Measurements from ENCODE around the gene GRIK1. TPM values are rescaled to one million over a fixed set of nuclear protein-coding genes. Genes with fewer than 3 reads are reported as not detected.

Gene GRIK1
- polyA plus RNA-seq, 1 donor (not counting 4 experiments of a cell fraction or from before 2014, with no cell fraction given), result not detected

DNA sequence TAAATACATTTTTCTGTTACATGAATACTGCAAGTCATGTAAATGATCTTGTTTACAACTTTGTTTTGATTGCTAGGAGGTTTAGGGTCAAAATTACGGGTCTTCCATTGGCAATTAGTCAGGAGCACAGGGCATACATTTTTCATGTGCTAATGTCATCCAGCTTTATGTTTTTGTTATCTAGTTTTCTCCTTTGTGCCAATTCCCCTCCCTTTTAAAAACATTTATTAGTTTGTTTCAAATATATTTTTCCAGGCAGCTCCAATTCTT, 280.9 kb downstream of the GRIK1 start:
- H3K36me3 ChIP-seq (ENCODE audit: control insufficient read depth in 2 of 2, extremely low read depth in 1 of 2, insufficient read depth in 2 of 2, low read length in 2 of 2), result no peaks in the 10 kb centered on the region
- no peak overlapping the region for H3K27ac ChIP-seq (ENCODE audit: control insufficient read depth, insufficient read depth, low read length)
- no peak for FAIRE-seq
- no peaks in the 10 kb centered on the region for H3K79me2 ChIP-seq (ENCODE audit: control insufficient read depth, insufficient read depth, low read length)
- H3K9ac ChIP-seq (ENCODE audit: control insufficient read depth, extremely low read depth, insufficient read depth, low read length), result no peak overlapping the region
- no peaks in the 10 kb centered on the region for H4K20me1 ChIP-seq (ENCODE audit: control insufficient read depth, extremely low read depth, insufficient read depth, low read length)
- H3K4me3 ChIP-seq (ENCODE audit: control insufficient read depth in 2 of 3, extremely low read depth in 1 of 3, insufficient read depth in 2 of 3, low read depth in 1 of 3, low read length in 3 of 3), result no peak overlapping the region
- dilution Hi-C loops (cut with MboI; ENCODE audit: extremely low pct_ligation_motif_present, low sequenced_read_pairs), result no loop called here
- no peak overlapping the region for H3K4me2 ChIP-seq (ENCODE audit: control insufficient read depth, extremely low read depth, insufficient read depth, low read depth, low read length)
- no peaks in the 10 kb centered on the region for H3K9me3 ChIP-seq (ENCODE audit: control insufficient read depth, low read depth, low read length)
- H2AFZ ChIP-seq (ENCODE audit: control insufficient read depth, low read length), result no peak overlapping the region
- no peaks in the 10 kb centered on the region for H3K27me3 ChIP-seq (ENCODE audit: control insufficient read depth, extremely low read depth, insufficient read depth, low read length)
- DNase-seq (ENCODE audit: low read depth, low spot score), result no peak
- no peak for TF ChIP-seq CTCF (optimal IDR thresholded peaks at IDR 0.05 in 1 of 3, IDR thresholded peaks at IDR 0.05 in 1 of 3, conservative IDR thresholded peaks at IDR 0.05 in 1 of 3; ENCODE audit: extremely low read depth in 1 of 3, insufficient read depth in 2 of 3, low read length in 3 of 3)
- TF ChIP-seq EZH2 (IDR thresholded peaks at IDR 0.05; ENCODE audit: low read length), result no peak
- H3K4me1 ChIP-seq (ENCODE audit: control insufficient read depth, extremely low read depth, insufficient read depth, low read length), result peaks cover 9% of the 10 kb centered on the region
- no peaks in the 10 kb centered on the region for H3K9me1 ChIP-seq (ENCODE audit: control insufficient read depth, extremely low read depth, insufficient read depth, low read length)

DNA sequence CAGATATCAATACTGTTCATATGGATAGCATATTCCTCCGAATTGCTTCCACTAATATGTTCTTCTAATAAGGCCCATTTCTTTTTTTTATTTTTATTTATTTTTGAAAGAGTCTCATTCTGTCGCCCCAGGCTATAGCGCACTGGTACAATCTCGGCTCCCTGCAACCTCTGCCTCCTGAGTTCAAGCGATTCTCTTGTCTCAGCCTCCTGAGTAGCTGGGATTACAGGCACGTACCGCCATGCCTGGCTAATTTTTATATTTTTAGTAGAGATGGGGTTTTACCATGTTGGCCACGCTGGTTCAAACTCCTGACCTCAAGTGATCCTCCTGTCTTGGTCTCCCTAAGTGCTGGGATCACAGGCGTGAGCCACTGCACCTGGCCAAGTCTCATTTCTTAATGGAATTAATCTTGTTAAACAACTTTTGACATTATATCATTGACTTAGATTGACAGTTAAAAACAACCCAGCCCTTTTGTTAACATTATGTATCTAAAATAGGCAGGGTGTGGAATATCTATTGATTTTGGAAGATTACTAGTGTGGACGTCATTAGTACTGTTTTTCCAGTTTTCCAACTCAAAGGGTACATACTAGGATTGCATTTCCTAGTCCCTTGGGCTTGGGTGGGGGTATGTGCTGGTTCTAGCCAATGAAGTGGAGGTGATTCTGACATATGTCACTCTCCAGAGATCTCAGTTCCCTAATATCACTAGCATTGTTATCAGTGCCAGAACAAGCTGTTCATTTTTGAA, 281.4 kb downstream of the GRIK1 start:
- dilution Hi-C loops (cut with MboI; ENCODE audit: extremely low pct_ligation_motif_present, low sequenced_read_pairs), result no loop called here
- Histone ChIP-seq H3K79me2 (ENCODE audit: control insufficient read depth, insufficient read depth, low read length) (no peaks in the 10 kb centered on the region), H3K9me3 (ENCODE audit: control insufficient read depth, low read depth, low read length) (no peaks in the 10 kb centered on the region), H2AFZ (ENCODE audit: control insufficient read depth, low read length) (no peak overlapping the region), H3K4me3 (ENCODE audit: control insufficient read depth in 2 of 3, extremely low read depth in 1 of 3, insufficient read depth in 2 of 3, low read depth in 1 of 3, low read length in 3 of 3) (no peak overlapping the region), H3K36me3 (ENCODE audit: control insufficient read depth in 2 of 2, extremely low read depth in 1 of 2, insufficient read depth in 2 of 2, low read length in 2 of 2) (no peaks in the 10 kb centered on the region), H4K20me1 (ENCODE audit: control insufficient read depth, extremely low read depth, insufficient read depth, low read length) (no peaks in the 10 kb centered on the region), H3K27ac (ENCODE audit: control insufficient read depth, insufficient read depth, low read length) (no peak overlapping the region), H3K4me2 (ENCODE audit: control insufficient read depth, extremely low read depth, insufficient read depth, low read depth, low read length) (no peak overlapping the region), H3K9ac (ENCODE audit: control insufficient read depth, extremely low read depth, insufficient read depth, low read length) (no peak overlapping the region), H3K27me3 (ENCODE audit: control insufficient read depth, extremely low read depth, insufficient read depth, low read length) (no peaks in the 10 kb centered on the region), H3K9me1 (ENCODE audit: control insufficient read depth, extremely low read depth, insufficient read depth, low read length) (no peaks in the 10 kb centered on the region), H3K4me1 (ENCODE audit: control insufficient read depth, extremely low read depth, insufficient read depth, low read length) (peaks cover 9% of the 10 kb centered on the region)
- no peak for TF ChIP-seq CTCF (optimal IDR thresholded peaks at IDR 0.05 in 1 of 3, IDR thresholded peaks at IDR 0.05 in 1 of 3, conservative IDR thresholded peaks at IDR 0.05 in 1 of 3; ENCODE audit: extremely low read depth in 1 of 3, insufficient read depth in 2 of 3, low read length in 3 of 3)
- TF ChIP-seq EZH2 (IDR thresholded peaks at IDR 0.05; ENCODE audit: low read length), result no peak
- DNase-seq (ENCODE audit: low read depth, low spot score) (no peak), FAIRE-seq (no peak)

Data from keratinocyte (primary cell).